ENCODE results near the gene MYL7. TPM values are rescaled to one million over a fixed set of nuclear protein-coding genes. Genes with fewer than 3 reads are reported as not detected.

Gene MYL7
- total RNA-seq, 1 experiment from 2014 or later = not detected

DNA sequence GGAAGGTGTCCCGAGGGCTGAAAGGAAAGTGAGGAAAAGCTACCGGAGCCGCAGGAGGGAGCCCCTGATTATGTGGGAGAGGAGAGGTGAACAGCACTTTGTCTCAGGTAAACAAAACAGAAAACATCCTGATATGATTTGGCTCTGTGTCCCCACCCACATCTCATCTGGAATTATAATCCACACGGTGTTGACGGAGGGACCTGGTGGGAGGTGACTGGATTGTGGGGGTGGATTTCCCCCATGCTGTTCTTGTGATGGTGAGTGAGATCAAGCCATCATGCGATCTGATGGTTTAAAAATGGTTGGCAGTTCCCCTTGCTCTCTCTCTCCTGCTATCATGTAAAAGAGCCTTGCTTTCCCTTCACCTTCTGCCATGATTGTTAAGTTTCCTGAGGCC is 20.7 kb downstream of the MYL7 start:
- H3K36me3 ChIP-seq (ENCODE audit: control insufficient read depth, insufficient read depth, low read length) = peaks cover 19% of the 10 kb centered on the region
- ChIA-PET CTCF (no interaction called here), POLR2A (interaction anchor here (0.6 kb wide), 1 partner anchor 13 kb away, joined by 8 read pairs; no protein-coding TSS in a partner anchor)
- no peaks in the 10 kb centered on the region for H3K27me3 ChIP-seq (ENCODE audit: control insufficient read depth, insufficient read depth, low read length)
- no peak for DNase-seq (ENCODE audit: low read depth, low spot score)
- intact Hi-C loops (cut with micrococcal nuclease; ENCODE audit: unreplicated experiment) = no loop called here
- ATAC-seq = no peak
- no peak overlapping the region for H3K4me3 ChIP-seq (ENCODE audit: low read depth in 2 of 2, low read length in 2 of 2)
- no peak overlapping the region for H3K27ac ChIP-seq (ENCODE audit: low read length)
- H3K9me3 ChIP-seq (ENCODE audit: control insufficient read depth, insufficient read depth, low read depth, low read length) = no peaks in the 10 kb centered on the region
- BruUV-seq (replicated peaks) = no TSS peak
- peaks cover 11% of the 10 kb centered on the region for H3K4me1 ChIP-seq (ENCODE audit: control insufficient read depth, insufficient read depth, low read length)
- in situ Hi-C loops (cut with HindIII; ENCODE audit: low pct_unique_long_range_greater_than_20kb, low sequenced_read_pairs) = no loop called here
- no peak for TF ChIP-seq SIN3A (IDR thresholded peaks at IDR 0.05; ENCODE audit: borderline replicate concordance, insufficient read depth, low read depth, low read length)
- TF ChIP-seq, protein P1, sequence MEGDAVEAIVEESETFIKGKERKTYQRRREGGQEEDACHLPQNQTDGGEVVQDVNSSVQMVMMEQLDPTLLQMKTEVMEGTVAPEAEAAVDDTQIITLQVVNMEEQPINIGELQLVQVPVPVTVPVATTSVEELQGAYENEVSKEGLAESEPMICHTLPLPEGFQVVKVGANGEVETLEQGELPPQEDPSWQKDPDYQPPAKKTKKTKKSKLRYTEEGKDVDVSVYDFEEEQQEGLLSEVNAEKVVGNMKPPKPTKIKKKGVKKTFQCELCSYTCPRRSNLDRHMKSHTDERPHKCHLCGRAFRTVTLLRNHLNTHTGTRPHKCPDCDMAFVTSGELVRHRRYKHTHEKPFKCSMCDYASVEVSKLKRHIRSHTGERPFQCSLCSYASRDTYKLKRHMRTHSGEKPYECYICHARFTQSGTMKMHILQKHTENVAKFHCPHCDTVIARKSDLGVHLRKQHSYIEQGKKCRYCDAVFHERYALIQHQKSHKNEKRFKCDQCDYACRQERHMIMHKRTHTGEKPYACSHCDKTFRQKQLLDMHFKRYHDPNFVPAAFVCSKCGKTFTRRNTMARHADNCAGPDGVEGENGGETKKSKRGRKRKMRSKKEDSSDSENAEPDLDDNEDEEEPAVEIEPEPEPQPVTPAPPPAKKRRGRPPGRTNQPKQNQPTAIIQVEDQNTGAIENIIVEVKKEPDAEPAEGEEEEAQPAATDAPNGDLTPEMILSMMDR (IDR thresholded peaks at IDR 0.05) = no peak
- TF ChIP-seq POLR2AphosphoS5 (IDR thresholded peaks at IDR 0.05; ENCODE audit: low read depth, low read length) = no peak
- no peak for TF ChIP-seq TCF7L2 (IDR thresholded peaks at IDR 0.05; ENCODE audit: low read depth, low read length)
- TF ChIP-seq, protein P2, sequence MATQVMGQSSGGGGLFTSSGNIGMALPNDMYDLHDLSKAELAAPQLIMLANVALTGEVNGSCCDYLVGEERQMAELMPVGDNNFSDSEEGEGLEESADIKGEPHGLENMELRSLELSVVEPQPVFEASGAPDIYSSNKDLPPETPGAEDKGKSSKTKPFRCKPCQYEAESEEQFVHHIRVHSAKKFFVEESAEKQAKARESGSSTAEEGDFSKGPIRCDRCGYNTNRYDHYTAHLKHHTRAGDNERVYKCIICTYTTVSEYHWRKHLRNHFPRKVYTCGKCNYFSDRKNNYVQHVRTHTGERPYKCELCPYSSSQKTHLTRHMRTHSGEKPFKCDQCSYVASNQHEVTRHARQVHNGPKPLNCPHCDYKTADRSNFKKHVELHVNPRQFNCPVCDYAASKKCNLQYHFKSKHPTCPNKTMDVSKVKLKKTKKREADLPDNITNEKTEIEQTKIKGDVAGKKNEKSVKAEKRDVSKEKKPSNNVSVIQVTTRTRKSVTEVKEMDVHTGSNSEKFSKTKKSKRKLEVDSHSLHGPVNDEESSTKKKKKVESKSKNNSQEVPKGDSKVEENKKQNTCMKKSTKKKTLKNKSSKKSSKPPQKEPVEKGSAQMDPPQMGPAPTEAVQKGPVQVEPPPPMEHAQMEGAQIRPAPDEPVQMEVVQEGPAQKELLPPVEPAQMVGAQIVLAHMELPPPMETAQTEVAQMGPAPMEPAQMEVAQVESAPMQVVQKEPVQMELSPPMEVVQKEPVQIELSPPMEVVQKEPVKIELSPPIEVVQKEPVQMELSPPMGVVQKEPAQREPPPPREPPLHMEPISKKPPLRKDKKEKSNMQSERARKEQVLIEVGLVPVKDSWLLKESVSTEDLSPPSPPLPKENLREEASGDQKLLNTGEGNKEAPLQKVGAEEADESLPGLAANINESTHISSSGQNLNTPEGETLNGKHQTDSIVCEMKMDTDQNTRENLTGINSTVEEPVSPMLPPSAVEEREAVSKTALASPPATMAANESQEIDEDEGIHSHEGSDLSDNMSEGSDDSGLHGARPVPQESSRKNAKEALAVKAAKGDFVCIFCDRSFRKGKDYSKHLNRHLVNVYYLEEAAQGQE (IDR thresholded peaks at IDR 0.05; ENCODE audit: insufficient read depth in 1 of 2, low read depth in 2 of 2, low read length in 1 of 2) = no peak

DNA sequence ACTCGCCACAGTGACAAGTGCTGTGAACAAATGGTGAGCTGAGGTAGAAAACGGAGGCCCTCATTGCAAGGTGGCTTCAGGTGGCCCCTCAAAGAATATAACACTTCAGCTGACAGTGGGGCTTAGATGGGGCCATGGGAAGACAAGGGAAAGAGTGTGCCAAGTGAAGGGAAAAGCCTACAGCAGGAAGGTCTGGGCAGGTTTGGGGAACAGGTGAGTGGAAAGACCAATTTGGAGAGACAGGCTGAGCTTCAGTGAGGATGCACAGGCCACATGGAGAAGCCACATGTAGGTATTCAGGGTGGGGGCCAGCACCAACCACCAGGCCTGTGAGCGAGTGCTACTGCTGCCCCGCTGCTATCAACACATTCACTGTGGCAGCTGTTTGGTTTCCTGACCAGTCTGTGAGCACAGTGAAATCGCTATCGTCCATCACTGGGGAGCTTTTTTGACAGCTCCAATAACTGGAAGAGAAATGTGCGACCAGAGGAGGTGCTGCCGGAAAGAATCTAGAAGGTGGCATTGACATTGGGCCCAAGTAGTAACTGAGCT is 21.2 kb downstream of the MYL7 start:
- Histone ChIP-seq H3K9me3 (ENCODE audit: control insufficient read depth, insufficient read depth, low read depth, low read length) (no peaks in the 10 kb centered on the region), H3K27ac (ENCODE audit: low read length) (no peak overlapping the region), H3K36me3 (ENCODE audit: control insufficient read depth, insufficient read depth, low read length) (peaks cover 19% of the 10 kb centered on the region), H3K4me3 (ENCODE audit: low read depth in 2 of 2, low read length in 2 of 2) (no peak overlapping the region), H3K27me3 (ENCODE audit: control insufficient read depth, insufficient read depth, low read length) (no peaks in the 10 kb centered on the region), H3K4me1 (ENCODE audit: control insufficient read depth, insufficient read depth, low read length) (peaks cover 11% of the 10 kb centered on the region)
- ChIA-PET CTCF (no interaction called here), POLR2A (no interaction called here)
- intact Hi-C loops (cut with micrococcal nuclease; ENCODE audit: unreplicated experiment) = no loop called here
- TF ChIP-seq, protein P2 (IDR thresholded peaks at IDR 0.05; ENCODE audit: insufficient read depth in 1 of 2, low read depth in 2 of 2, low read length in 1 of 2) = no peak
- no peak for TF ChIP-seq SIN3A (IDR thresholded peaks at IDR 0.05; ENCODE audit: borderline replicate concordance, insufficient read depth, low read depth, low read length)
- TF ChIP-seq POLR2AphosphoS5 (IDR thresholded peaks at IDR 0.05; ENCODE audit: low read depth, low read length) = no peak
- TF ChIP-seq TCF7L2 (IDR thresholded peaks at IDR 0.05; ENCODE audit: low read depth, low read length) = no peak
- TF ChIP-seq, protein P1 (IDR thresholded peaks at IDR 0.05) = no peak
- no peak for ATAC-seq
- no TSS peak for BruUV-seq (replicated peaks)
- in situ Hi-C loops (cut with HindIII; ENCODE audit: low pct_unique_long_range_greater_than_20kb, low sequenced_read_pairs) = no loop called here
- DNase-seq (ENCODE audit: low read depth, low spot score) = no peak

Data from Panc1 (cell line).